Limb (tissue), 2 donors: ENCODE results near the gene PSMG3.

Experiments used
- DNase-seq, 2 donors: peaks; one replicate each; pipeline ENCODE4 v3.0.0-alpha.2; 2016; ENCODE audit errors: extremely low spot score in 2 of 2

PSMG3 gene

DNA sequence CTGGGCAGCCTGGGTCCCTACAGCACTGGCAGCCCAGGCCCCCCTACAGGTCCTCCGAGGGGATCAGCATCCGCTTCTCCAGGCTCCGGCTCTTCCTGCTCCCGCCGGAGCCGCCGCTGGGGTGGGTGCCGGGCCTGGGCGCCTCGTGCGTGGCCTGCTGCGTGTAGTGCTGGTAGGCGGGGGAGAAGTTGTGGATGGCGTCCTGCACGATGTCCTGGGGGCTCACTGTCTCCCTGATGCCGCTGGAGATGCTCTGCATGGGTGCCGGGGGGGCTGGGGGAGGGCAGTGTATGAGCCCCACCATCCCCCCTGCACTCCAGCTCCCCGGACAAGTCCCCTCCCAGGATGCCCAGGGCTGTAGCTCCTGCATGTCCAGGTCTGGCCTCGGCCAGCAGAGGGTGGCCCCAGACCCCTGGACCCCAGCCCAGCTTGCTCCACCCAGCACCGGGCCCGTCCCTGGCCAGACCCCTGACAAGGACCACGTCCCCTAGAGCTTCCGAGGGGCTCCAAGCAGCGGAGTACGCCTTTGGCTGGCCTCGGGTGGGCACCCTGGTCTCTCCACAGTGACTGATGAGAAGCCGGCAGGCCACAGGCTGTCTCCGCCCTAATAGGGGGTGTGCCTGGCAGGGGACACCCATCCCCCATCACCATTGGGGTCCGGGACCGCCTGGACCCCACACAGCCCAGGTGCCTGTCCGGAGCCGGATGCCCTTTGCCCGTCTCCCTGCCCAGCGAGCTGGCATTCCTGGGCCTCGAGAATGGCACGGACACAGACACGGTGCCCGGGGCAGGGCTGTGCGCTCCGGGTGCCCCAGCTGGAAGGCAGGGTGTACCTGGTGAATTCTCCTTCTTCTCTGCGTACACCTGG, 22.7 kb downstream of the PSMG3 start:
- no peak for DNase-seq

DNA sequence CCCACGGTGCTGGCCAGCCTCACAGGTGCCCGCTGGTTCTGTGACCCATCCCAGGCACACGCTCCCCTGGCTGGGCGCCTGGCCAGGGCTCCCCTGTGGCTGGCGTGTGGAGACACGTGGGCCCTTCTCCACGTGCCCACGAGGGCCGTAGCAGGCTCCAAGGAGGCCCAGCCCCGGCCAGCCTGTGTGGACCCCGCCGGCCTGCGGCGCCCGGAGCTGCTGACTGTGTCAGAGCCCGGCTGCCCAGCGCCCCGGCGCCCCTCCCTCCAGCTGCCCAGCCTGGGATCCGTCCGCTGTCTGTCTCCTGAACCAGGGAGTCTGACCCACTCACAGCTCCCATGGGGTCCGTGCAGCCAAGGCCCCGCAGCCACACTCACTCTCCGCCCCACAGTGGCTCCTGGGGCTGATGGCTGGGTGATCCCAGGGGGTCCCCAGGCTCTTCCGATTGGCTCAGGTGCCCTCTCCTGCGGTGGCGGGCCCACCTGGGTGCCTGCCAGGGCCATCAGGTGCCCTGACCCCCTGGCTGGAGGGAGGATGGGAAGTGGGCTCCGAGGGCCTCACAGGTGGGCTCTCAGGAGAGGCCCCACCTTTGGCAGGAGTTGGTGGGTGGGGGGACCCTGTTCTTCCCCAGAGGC, 23.4 kb downstream of the PSMG3 start:
- no peak for DNase-seq

GRCh38 chr7:1545417-1546246, 24.2 kb downstream of the PSMG3 start:
- DNase-seq: no peak

DNA sequence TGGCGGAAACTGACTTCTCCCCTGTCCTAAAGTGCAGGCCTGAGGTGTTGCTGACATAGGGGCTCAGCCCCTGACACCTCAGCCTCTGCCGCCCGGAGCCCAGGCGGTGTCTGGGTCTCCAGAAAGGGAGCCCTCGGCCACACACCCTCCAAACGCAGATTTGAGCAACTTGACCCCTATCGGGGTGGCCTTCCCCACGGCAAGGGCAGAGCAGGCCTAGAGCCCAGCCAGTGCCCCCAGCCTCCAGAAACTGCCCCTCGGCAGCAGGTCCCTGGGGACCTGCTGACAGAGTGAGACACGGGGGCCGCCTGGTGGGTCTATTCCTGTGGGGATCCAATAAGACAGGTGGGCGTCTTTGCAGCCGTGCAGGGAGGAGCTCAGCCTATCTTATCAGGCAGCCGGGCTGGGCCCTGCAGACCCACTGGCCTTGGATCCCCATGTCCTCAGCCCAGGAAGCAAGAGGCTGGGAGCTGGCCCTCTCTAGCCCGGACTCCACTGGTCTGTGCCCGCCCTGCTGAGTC, 24.9 kb downstream of the PSMG3 start:
- DNase-seq: no peak

DNA sequence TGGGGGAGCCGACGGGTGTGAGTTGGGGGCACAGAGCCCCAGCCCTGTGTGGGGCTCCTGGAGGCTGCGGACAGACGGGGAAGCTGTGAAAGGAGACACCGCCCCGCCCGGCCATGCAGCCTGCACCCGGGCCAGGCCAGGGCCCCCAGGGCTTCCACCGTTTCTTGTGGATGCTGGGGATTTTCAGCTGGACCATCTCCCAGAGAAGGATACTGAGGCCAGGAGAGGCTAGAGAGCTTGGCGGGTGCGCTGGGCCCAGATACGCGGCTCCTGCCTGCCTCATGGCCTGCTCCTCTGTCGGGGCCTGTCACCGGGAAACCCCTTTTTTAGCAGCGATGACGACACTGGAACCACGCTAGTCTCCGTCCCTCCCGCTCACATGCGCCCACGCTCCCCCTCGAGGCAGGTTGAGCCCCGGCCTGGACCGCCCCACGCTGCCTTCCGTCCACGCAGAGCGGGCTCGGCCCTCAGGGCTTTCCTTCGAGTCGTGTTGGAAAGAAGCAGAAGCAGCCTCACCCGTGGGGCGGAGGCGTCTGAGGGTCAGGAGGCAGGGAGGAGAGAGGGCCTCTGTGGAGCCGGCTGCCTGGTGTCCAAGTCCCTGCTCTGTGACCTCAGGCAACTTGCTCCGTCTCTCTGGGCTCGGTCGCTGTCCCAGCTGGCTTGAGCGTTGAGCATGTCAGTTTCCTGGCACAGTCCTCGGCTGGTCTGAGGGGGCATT, 25.5 kb downstream of the PSMG3 start:
- no peak for DNase-seq

- no peak for DNase-seq
Observed at GRCh38 chr7:1543826-1544177, 26.0 kb downstream of the PSMG3 start.

- DNase-seq: peak in 1 of 2 donors; percentile 50
Observed at GRCh38 chr7:1542841-1543747, 26.7 kb downstream of the PSMG3 start.

- DNase-seq: no peak
Observed at GRCh38 chr7:1542329-1542728, 27.5 kb downstream of the PSMG3 start.

GRCh38 chr7:1541431-1542162, 28.2 kb downstream of the PSMG3 start:
- peak in 1 of 2 donors; percentile 26 for DNase-seq

- peak in 1 of 2 donors; percentile 33 for DNase-seq
Observed at GRCh38 chr7:1540776-1541271, 29.0 kb downstream of the PSMG3 start.

DNA sequence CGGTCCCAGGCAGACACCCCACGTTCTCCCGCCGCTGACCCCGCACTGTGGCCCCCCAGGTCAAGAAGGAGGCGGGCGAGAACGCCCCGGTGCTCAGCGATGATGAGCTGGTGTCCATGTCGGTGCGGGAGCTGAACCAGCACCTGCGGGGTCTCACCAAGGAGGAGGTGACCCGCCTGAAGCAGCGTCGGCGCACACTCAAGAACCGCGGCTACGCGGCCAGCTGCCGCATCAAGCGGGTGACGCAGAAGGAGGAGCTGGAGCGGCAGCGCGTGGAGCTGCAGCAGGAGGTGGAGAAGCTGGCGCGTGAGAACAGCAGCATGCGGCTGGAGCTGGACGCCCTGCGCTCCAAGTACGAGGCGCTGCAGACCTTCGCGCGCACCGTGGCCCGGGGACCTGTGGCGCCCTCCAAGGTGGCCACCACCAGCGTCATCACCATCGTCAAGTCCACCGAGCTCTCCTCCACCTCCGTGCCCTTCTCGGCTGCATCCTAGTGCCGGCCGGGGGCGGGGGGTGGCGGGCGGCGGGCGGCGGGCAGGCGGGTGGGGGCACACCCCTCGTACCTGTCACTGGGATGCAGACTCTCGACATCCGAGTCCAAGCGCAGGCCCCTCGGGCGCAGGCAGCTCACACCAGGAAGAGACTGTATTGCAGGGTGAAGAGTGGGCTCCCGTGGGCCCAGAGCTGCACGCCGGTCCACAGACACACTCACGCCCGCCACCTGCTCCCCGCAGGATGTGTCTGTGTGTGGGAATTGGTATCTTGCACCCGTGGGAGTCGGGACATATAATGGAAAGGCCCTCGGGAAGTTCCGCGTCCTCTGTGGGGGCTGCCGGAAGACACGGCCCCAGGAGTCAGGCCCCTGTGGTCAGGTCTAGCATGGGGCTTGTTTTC, 29.7 kb downstream of the PSMG3 start:
- DNase-seq: no peak

DNA sequence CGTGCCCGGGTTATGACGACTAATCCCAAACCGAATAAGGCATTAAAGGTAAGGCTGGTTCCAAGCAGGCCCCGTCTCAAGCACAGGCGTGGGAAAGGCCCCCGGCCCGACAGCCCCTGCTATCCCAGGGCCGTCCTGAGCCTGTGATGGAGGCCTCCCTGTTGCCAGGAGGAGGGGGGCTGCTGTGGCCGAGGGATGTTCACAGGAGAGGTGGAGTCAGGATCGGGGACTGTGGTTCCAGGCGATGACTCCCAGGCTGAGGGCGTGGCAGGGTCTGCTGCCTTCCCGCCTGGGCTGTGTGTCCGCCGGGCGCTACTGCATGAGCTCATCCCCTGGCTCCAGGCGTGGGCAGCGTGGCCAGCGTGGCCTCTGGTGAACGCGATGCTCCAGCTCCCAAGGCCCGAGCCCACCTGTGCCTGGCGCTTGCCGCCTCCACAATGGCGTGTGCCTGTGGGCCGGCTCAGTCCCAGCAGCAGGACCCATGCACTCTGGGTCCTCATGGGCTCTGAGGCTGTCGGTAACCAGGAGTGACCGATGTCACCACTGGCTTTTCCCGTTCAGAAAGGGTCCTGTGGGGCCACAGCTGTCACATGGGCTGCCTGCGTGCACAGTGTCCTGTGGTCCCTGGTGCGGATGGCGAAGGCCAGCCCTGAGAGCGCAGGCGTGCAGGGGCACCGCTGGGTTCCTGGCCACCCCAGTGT, 30.5 kb downstream of the PSMG3 start:
- peak in 1 of 2 donors; percentile 35 for DNase-seq

- DNase-seq: peak in 1 of 2 donors; percentile 35
Observed at GRCh38 chr7:1538544-1539180, 31.2 kb downstream of the PSMG3 start.

- peak; percentile 49 to 94 for DNase-seq
Observed at GRCh38 chr7:1537535-1538412, 32.1 kb downstream of the PSMG3 start.

- peak; percentile 92 to 96 for DNase-seq
Observed at GRCh38 chr7:1536743-1537534, 32.9 kb downstream of the PSMG3 start.

DNA sequence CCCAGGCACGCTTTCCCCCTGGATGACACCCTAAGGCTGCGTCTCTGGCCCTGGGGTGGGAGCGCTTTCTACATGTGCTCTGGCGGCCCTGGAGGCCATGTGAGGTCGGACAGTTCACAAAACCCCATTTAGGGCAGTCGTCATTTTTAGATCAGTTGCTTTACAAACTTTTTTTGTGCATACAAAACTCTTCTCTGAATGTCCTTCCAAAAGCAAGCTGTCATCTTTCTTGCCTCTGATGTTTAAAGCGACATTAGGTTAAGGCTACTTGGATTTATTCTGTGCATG, 33.4 kb downstream of the PSMG3 start:
- DNase-seq: no peak
